Epithelial cell of proximal tubule (primary cell): ENCODE results near the gene DMWD. TPM values are rescaled to one million over a fixed set of nuclear protein-coding genes. Genes with fewer than 3 reads are reported as not detected.
A peak's percentile ranks its signal among the peaks of the same experiment; 100 is the strongest.

Source experiments
- DNase-seq: peaks from one replicate; pipeline ENCODE4 v3.0.0-alpha.2; 2011; ENCODE audit warnings: low read depth
- H3K4me3 ChIP-seq: 2 replicates; pipeline ENCODE4 v1.5.1; 2011; ENCODE audit warnings: low read depth, mild to moderate bottlenecking, low read length
- total RNA-seq: library from RNA; depleted of rRNA; stranded (reverse); fragments of >200 nt; gene quantifications from 2 replicates; pipeline ENCODE4 v1.2.3, GENCODE V29; 2015
- TF ChIP-seq, protein P1 (sequence below): conservative IDR thresholded peaks from 2 replicates; pipeline ENCODE4 v1.5.1; 2012; ENCODE audit warnings: low read depth, mild to moderate bottlenecking, low read length

The DMWD gene
- total RNA-seq, 1 donor from 2014 or later: 35.7 TPM

DNA sequence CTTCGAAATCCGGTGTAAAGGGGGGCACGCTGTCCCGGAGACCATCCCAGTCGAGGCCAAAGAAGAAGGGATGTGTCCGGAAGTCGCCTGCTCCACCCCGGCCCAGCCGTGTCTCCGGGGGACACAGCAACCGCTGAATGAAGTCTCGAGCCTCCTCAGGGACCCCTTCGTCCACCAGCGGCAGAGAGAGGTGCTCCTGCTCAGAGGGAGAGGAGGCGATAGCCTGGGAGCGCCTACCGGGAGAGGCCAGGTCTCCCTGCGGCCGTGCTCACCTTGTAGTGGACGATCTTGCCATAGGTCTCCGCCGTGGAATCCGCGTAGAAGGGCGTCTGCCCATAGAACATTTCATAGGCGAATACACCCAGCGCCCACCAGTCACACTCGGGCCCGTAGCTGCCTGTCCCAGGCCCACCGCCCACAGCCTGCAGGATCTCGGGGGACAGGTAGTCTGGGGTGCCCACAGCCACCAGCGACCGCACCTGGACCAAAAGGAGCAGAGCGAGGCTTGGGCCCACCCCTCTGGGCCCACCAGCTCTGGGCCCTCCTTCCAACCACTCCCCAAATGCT lies 15.2 kb downstream of the DMWD start:
- DNase-seq: no peak
- H3K4me3 ChIP-seq: no peak overlapping the region
- TF ChIP-seq, protein P1, sequence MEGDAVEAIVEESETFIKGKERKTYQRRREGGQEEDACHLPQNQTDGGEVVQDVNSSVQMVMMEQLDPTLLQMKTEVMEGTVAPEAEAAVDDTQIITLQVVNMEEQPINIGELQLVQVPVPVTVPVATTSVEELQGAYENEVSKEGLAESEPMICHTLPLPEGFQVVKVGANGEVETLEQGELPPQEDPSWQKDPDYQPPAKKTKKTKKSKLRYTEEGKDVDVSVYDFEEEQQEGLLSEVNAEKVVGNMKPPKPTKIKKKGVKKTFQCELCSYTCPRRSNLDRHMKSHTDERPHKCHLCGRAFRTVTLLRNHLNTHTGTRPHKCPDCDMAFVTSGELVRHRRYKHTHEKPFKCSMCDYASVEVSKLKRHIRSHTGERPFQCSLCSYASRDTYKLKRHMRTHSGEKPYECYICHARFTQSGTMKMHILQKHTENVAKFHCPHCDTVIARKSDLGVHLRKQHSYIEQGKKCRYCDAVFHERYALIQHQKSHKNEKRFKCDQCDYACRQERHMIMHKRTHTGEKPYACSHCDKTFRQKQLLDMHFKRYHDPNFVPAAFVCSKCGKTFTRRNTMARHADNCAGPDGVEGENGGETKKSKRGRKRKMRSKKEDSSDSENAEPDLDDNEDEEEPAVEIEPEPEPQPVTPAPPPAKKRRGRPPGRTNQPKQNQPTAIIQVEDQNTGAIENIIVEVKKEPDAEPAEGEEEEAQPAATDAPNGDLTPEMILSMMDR: no peak

DNA sequence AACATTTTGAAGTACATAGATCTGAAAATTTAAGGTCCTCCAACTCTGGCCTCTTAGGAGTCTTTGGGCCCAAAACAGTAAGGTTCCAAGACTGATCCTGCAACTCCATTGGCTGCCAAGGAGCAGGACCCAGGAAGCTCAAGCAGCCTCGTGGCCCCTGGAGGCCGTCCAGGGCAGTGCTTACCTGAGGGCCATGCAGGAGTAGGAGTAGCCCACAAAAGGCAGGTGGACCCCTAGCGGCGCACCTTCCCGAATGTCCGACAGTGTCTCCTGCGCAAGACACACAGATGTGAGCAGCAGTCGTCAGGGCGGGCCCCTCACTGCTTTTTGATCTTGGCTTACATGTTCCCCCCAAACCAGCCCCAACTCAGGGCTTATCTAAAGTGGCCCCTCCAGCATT lies 17.9 kb downstream of the DMWD start:
- TF ChIP-seq, protein P1: peak; percentile 41
- no peak for DNase-seq

DNA sequence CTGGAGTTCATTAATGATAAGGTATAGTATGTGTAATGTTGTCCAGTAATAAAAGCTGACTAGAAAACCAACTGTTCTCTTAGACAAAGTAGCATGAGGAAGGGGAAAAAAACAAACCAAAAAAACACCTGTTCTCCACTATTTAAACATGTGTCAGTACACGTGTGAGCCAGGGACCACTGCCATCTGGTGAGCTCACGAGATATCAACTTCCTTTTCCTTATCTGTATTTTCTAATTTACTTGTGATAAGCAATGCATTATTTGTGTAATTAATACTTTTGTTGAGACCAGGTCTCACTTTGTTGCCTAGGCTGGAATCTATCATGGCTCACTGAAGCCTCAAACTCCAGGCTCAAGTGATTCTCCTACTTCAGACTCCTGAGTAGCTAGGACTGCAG lies 19.3 kb downstream of the DMWD start:
- no peak for DNase-seq
- no peak overlapping the region for H3K4me3 ChIP-seq
- TF ChIP-seq, protein P1: no peak

More for the DNA sequence above, 17.9 kb downstream of the DMWD start:
- H3K4me3 ChIP-seq: no peak overlapping the region

DNA sequence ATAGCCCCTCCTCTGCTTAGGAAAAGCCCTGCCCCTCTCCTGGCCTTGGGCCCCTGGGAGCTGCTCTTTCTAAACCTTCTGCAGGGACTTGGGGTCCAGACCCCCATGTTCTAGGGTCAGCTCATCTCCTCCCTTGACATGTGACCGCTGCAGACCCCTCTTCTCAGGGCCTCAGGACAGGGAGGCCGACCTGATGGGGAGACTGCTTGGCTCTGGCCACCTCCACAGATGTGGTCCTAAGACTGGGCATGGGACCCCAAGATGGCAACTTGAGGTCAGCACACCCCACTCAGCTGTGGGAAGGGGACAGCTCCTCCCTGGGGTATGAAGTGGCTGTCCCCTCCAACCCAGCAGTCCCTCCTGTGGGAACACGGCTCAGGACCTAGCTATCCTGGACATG lies 19.7 kb downstream of the DMWD start:
- TF ChIP-seq, protein P1: no peak
- H3K4me3 ChIP-seq: no peak overlapping the region
- no peak for DNase-seq

DNA sequence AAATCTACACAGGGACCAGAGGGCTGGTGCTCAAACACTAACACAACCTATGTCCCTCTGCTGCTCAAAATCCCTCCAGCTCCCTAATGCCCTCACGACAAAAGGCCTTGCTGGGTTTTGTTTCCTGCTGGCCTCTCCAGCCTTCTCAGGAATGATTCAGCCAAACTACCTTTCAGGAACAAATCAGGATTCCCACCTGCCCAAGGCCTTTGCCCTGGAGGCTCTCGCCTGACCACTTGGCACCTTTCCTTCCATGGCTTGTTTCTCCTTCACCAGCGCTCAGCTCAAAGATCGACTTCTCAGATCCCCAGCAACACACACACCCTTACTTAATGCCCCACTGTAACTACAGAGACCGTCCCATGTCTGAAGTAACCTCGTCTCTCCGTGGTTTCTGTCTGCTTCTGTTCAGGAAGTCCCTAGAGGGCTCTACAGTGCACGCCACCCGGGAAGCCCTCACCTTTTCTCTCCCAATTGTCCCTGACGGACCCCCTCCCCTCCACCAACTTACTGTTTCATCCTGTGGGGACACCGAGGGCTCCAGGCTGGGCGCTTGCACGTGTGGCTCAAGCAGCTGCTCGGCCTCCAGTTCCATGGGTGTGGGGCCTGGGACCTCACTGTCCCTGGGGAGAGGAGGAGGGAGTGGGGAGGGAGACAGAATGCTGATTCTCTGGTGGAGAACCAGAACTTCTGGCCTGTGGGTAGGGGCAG lies 20.4 kb downstream of the DMWD start:
- DNase-seq: no peak
- TF ChIP-seq, protein P1: no peak
- H3K4me3 ChIP-seq: no peak overlapping the region

DNA sequence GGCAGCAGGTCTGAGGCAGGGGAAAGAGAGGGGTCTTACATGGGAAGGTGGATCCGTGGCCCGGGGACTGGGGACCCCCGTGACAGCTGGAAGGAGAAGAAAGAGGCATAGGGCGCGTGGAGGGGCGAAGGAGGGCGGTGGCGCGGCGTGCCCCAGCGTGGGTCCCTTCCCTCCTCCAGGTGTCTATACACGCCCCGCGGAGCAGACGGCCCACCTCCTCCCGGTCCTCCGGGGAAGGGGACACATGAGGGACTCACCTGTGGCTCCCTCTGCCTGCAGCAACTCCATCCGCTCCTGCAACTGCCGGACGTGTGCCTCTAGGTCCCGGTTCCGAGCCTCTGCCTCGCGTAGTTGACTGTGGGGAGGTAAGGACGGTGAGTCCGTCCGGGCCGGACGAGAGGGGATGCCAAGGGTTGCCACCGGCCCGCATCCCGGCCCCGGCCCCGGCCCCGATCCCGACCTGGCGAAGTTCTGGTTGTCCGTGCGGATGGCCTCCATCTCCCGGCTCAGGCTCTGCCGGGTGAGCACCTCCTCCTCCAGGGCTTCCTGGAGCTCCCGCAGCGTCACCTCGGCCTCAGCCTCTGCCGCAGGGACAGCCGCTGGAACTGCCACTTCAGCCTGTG lies 21.2 kb downstream of the DMWD start:
- H3K4me3 ChIP-seq: peak overlapping the region; percentile 54
- DNase-seq: no peak
- TF ChIP-seq, protein P1: no peak
